ENCODE data around the gene TNRC6C.

DNA sequence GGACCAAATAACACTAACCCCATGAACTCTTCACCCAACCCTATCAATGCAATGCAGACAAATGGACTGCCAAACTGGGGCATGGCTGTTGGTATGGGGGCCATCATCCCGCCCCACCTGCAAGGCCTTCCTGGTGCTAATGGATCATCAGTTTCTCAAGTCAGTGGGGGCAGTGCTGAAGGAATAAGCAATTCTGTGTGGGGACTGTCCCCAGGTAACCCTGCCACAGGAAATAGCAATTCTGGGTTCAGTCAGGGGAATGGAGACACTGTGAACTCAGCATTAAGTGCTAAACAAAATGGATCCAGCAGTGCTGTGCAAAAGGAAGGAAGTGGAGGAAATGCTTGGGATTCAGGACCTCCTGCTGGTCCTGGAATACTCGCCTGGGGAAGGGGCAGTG lies 91.1 kb downstream of the TNRC6C start:
- TF ChIP-seq, protein P1, sequence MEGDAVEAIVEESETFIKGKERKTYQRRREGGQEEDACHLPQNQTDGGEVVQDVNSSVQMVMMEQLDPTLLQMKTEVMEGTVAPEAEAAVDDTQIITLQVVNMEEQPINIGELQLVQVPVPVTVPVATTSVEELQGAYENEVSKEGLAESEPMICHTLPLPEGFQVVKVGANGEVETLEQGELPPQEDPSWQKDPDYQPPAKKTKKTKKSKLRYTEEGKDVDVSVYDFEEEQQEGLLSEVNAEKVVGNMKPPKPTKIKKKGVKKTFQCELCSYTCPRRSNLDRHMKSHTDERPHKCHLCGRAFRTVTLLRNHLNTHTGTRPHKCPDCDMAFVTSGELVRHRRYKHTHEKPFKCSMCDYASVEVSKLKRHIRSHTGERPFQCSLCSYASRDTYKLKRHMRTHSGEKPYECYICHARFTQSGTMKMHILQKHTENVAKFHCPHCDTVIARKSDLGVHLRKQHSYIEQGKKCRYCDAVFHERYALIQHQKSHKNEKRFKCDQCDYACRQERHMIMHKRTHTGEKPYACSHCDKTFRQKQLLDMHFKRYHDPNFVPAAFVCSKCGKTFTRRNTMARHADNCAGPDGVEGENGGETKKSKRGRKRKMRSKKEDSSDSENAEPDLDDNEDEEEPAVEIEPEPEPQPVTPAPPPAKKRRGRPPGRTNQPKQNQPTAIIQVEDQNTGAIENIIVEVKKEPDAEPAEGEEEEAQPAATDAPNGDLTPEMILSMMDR (IDR thresholded peaks at IDR 0.05) = no peak
- TF ChIP-seq POLR2AphosphoS5 (IDR thresholded peaks at IDR 0.05) (no peak), POLR2A (IDR thresholded peaks at IDR 0.05) (no peak)

All from sigmoid colon (tissue), 4 donors.